NT2/D1 (cell line): ENCODE results near the gene CDCA4.

Source experiments
- YY1 ChIP-seq: IDR thresholded peaks from 2 replicates; pipeline ENCODE4 v1.6.1; 2011; ENCODE audit not compliant: insufficient read length, insufficient read depth
- ZNF274 ChIP-seq: IDR thresholded peaks from 2 replicates; pipeline ENCODE4 v1.6.1; 2011; ENCODE audit warnings: mild to moderate bottlenecking, low read depth, low read length

DNA sequence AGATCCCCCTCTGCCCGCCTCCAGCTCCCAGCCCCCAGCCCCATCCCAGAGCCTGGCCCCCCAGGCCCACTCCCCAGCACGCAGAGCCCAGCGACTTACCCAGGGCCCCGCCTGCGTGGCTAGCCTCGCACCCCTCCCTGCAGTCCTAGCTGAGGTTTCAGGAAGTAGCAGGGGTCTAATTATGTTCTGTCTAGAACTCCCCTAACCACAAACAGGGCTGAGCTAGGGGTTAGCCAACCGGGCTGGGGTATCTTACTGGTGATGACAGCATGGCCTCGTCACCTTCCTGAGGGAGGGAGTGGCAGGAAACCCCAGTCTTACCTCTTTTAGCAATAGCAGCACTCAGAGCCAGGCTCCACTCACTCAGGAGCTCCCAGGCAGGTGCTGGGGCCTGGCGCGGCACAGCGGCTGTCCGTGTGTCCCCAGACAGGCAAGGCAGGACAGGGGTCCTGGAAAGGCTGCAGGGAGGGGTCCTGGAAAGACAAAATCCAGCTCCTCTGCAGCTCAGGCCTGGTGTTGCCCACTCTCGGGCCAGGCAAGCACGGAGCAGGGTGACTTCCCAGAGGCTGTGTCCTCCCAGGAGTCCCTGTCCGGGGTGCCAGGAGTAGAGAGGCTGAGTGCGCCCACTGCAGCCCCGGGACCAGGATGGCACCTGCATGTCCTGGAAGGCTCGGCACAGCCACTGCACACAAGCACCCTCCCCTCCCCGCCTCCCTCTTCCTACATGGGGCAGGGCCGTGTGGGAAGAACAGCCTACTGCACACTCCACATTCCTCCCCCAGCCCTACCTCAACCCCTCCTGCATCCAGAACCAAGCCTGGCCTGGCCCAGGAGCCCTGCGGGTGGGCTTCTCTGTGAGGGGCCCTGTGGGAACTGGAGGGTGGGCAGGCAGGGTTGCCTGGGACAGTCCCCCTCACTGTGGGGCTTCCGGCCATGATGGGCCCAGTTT lies 44.7 kb upstream of the CDCA4 start, which contains the start of gene GPR132:
- no peak for TF ChIP-seq YY1
- no peak for TF ChIP-seq ZNF274
